Inferior parietal cortex (tissue), 1 donor: ENCODE results near the gene PLN.

Experiments used
- DNase-seq: peaks from one replicate; pipeline ENCODE4 v3.0.0-alpha.2; 2016; ENCODE audit errors: extremely low spot score

Gene PLN

DNA sequence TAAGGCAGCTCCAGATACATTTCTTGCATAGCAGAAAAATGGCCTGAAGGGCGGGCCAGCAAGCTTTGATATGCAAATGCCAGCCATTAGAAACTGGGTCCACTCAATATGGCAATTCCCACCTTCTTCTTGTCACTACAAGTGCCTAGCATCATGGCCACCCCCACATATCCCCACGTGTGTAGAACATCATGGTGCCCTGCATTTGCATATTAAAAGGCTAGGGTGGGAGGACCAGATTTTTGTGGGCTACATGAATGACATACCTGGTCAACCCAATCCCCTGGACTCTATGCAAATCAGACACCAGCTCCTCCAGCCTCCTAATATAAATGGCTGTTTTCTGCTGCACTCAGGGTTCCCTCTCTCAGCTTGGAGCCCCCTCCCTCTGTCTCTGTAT is 31.7 kb downstream of the PLN start:
- no peak for DNase-seq

GRCh38 chr6:118580585-118581419 is 32.7 kb downstream of the PLN start:
- DNase-seq = peak; percentile 93

GRCh38 chr6:118581489-118581959 is 33.4 kb downstream of the PLN start:
- DNase-seq = peak; percentile 37

GRCh38 chr6:118584911-118585310 is 36.8 kb downstream of the PLN start:
- no peak for DNase-seq

DNA sequence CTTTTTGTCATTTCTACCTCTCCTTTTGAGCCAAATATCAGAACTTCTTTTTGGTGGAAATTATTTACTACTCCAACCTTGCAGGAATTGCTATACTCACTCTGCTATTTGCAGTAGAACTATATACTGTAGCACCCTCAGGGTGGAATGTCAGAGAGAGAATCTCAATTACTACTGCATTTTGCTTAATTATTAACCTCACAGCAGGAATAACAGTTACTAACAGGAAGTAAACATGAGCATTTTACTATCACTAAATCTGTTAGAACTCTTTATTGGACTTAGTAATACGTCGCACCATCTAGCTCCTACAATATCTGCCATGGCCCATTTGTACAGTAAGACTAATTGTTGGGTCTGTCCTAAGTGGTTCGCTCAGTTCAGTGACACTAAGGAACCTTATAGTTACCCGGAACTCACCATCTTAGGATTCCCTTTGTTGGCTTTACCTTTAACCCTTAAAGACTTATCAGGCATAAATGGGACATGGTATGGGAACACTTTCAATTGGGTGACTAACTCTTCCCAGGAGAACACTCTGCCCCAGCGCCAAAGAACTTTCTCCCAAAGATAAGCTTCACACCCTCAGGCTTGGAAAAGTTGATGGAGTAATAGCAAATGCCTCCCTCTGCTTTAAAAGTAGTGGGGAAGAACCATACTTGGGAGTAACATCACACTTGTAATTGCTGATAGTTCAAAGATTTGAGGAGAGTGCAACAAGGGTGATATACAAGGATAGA is 38.8 kb downstream of the PLN start:
- no peak for DNase-seq

- no peak for DNase-seq
Measured at GRCh38 chr6:118588626-118589025, 40.5 kb downstream of the PLN start.

DNA sequence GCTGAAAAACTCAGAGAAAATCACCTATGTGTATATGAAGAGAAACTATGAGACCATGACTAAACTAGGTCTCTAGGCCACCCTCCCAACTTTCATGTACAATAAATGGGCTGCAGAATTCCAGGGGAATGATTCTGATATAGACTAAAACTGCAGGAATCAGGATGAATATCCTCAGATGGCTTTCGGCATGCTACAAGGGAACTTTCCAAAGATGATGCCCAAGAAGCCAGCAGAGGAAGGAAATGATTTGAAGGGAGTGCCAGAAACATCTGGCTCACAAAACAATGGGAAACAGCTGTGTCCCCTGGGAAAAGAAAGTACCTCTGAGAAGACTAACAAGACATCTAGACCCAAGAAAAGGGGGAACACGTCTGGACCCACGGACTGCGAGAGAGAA is 41.1 kb downstream of the PLN start:
- DNase-seq = no peak

DNA sequence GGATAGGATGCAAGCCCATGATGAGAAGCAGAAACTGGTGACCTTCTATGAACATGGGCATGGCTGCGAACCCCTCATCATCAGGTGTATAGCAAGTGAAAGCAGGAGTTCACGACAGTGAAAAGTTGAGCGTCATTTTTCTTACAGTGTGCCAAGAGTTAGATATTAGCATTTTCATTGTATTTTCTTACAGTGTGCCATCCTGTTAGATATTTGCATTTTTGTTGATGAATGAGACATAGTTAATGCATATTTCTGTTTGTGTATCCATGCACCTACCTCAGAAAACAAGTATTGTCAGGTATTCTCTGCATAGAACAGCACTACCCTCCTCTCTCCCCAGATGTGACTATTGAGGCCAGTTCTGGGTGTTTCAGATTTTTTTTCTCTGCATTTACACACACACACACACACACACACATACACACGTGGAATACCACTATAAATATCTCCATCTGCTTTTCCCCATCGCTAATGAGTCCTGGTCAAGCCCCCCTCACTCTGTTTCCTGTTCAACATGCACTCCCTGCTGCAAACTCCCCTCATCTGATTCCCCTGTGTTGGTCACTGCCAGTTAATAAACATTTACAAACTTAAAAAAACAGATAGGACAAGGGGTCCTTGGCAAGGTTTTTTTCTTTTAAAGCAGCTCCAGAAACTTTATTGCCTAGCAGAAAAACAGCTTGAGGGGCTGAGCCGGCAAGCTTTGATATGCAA is 41.7 kb downstream of the PLN start:
- no peak for DNase-seq

GRCh38 chr6:118591897-118592296 is 43.8 kb downstream of the PLN start:
- DNase-seq = no peak

DNA sequence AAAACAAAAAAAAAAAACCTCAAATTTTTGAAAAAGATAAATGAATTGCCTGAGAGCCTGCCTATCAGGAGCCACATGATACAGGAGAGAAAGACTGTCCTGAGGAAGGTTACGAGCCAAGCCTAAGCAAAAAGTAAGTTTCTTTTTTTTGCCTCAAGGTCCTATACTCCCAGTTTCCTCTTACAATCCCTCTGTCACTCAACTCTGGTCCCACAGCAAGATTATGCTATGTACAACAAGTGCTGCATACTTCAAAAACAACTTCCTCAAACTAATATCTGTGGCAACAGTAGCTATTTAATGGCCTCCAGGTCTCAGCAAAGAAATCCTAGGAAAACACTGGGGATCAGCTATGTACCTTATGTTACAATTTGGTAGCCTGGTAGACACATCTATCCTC is 46.8 kb downstream of the PLN start:
- DNase-seq = no peak

DNA sequence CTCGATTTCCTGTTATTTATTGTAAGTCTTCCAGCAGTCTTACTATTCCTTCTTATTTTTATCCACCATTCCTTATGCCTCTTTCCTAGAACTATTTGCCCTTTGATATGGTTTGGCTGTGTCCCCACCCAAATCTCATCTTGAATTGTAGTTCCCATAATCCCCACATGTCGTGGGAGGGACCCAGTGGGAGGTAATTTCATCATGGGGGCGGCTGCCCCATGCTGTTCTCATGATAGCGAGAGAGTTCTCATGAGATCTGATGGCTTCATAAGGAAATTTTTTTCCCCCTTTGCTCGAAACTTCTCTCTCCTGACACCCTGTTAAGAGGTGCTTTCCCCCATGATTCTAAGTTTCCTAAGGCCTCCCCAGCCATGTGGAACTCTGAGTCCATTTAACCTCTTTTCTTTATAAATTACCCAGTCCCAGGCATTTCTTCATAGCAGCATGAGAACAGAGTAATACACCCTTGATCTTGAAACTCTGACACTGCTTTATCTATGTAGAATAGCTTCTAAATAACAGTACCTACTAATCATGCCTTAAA is 48.8 kb downstream of the PLN start:
- DNase-seq = no peak

GRCh38 chr6:118597636-118598035 is 49.5 kb downstream of the PLN start:
- no peak for DNase-seq

DNA sequence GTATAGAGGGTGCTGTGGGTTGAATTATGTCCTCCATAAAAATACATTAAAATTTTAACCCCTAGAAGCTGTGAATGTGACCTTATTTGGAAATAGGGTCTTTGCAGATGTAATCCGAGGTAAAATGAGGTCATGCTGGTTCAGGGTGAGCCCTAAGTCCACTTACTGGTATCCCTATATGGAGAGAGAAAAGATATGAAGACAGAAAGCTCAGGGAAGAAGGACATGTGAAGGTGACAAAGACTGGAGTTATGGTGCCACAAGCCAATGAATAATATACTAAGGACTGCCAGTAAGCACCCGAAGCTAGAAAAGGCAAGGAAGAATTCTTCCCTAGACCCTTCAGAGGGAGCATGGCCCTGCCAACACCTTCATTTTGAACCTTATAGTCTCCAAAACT is 50.2 kb downstream of the PLN start:
- no peak for DNase-seq

GRCh38 chr6:118602300-118602699 is 54.2 kb downstream of the PLN start:
- no peak for DNase-seq

DNA sequence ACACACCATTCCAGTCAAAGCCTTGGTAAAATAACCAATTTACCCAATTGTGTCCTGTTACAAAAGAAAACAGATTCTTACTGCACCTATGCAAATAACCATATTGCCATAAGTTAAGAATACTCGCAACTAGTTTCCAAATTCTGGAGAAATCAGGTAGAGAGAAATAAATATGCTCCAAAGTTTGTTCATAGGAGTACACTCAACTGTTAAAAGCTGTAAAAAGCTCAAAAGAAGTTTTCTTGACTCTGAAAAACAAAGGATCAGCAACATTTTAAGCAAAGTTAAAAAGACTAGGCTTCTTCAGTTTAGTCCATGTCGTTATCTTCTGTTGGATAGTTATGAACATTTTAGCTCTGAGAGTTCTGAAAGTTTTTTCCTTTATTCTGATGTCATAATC is 55.3 kb downstream of the PLN start:
- DNase-seq = no peak

DNA sequence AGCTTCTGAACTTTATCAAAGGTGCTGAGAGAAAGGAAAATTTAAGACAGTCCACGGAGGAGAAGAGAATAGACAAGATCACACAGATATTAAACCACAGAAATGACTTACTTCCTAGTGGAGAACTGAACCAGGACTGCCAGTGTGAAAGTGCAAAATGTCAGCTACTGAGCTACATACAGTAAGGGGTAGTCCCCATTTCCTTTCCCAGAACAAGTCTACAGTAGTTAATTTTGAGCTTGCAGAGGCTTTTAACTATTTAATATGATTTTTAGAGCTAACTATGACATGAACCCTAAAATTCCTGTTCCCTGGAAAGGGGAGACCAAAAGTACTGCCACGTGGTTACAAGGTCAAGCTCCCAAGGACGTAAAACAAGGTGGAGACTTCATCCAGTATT is 58.2 kb downstream of the PLN start:
- DNase-seq = no peak

- DNase-seq = no peak
Measured at GRCh38 chr6:118606858-118607257, 58.8 kb downstream of the PLN start.
